GM12878 (cell line): ENCODE measurements around the gene ELAVL3. TPM values are rescaled to one million over a fixed set of nuclear protein-coding genes. Genes with fewer than 3 reads are reported as not detected.

Experiments
- ATAC-seq: fragments of 200-7000 bp; cut with Tn5 transposase; 3 replicates; pipeline ENCODE4 v1.9.1; 2020; ENCODE audit warnings: mild to moderate bottlenecking, moderate library complexity
- BruUV-seq: library from RNA; stranded (reverse); fragments of 400-500 nt; replicated peaks from 2 replicates; lab custom pipeline; 2021; lab: Mats Ljungman, UMichigan
- CTCF ChIA-PET: fragments of 300-600 bp; sonication (Branson Sonifier 250); formaldehyde crosslinking; extraction: SDS; loops from one replicate; lab custom pipeline; 2021; ENCODE audit warnings: inconsistent platforms; lab: Yijun Ruan, JAX
- POLR2A ChIA-PET: fragments of 350-600 bp; formaldehyde crosslinking; extraction: SDS; loops from one replicate; lab custom pipeline; 2021; ENCODE audit warnings: inconsistent platforms; lab: Charles Lee
- RAD21 ChIA-PET: fragments of 300-600 bp; sonication (Branson Sonifier 250); formaldehyde crosslinking; loops from one replicate; lab custom pipeline; 2023; ENCODE audit warnings: antibody characterized with exemption; ENCODE audit not compliant: unreplicated experiment; lab: Charles Lee
- SMC1A ChIA-PET: fragments of 300-600 bp; sonication (Branson Sonifier 250); formaldehyde crosslinking; loops from one replicate; lab custom pipeline; 2023; ENCODE audit not compliant: unreplicated experiment, uncharacterized antibody; lab: Charles Lee
- DNase-seq: peaks from one replicate; pipeline ENCODE4 v3.0.0-alpha.2; 2011; ENCODE audit warnings: low read depth, low spot score
- FAIRE-seq: peaks from 3 replicates; lab custom pipeline; 2011; peaks lifted over from hg19 to GRCh38; lab: Jason Lieb, UNC
- H2AFZ ChIP-seq: 2 replicates; pipeline ENCODE4 v1.6.0; 2011; ENCODE audit warnings: low read depth, low read length, control low read depth; ENCODE audit not compliant: control insufficient read depth
- H3K27ac ChIP-seq: 2 replicates; pipeline ENCODE4 v1.5.1; 2011; ENCODE audit warnings: control low read depth; ENCODE audit not compliant: control insufficient read depth, insufficient read depth
- H3K27me3 ChIP-seq, 2 experiments: replicated peaks in 1 of 2; 2 replicates each; pipeline versions ENCODE4 v1.6.0 to v1.6.1; 2011; ENCODE audit warnings: low read length in 1 of 2; ENCODE audit not compliant: control insufficient read depth in 2 of 2, insufficient read depth in 2 of 2
- H3K36me3 ChIP-seq, 2 experiments: 2 replicates each; pipeline ENCODE4 v1.5.1; 2011; ENCODE audit warnings: low read length in 1 of 2; ENCODE audit not compliant: control insufficient read depth in 2 of 2, insufficient read depth in 2 of 2
- H3K4me1 ChIP-seq: 2 replicates; pipeline ENCODE4 v1.6.1; 2011; ENCODE audit warnings: mild to moderate bottlenecking, low read length, moderate library complexity, mixed read lengths; ENCODE audit not compliant: control insufficient read depth, insufficient read depth
- H3K4me2 ChIP-seq: 2 replicates; pipeline ENCODE4 v1.6.0; 2011; ENCODE audit warnings: control low read depth; ENCODE audit not compliant: control insufficient read depth, insufficient read depth
- H3K4me3 ChIP-seq: fragments of 200-600 bp; sonication (generic); 2 replicates; pipeline ENCODE4 v1.5.1; 2016
- H3K79me2 ChIP-seq: 2 replicates; pipeline ENCODE4 v1.6.0; 2011; ENCODE audit warnings: low read length; ENCODE audit not compliant: control insufficient read depth, insufficient read depth
- H3K9ac ChIP-seq: 2 replicates; pipeline ENCODE4 v1.8.0; 2011; ENCODE audit warnings: low read length, control low read depth, mixed read lengths; ENCODE audit not compliant: control insufficient read depth, insufficient read depth
- H3K9me3 ChIP-seq: replicated peaks from 3 replicates; pipeline ENCODE4 v1.5.1; 2011; ENCODE audit warnings: mild to moderate bottlenecking, low read length; ENCODE audit not compliant: control insufficient read depth, insufficient read depth
- H4K20me1 ChIP-seq: 2 replicates; pipeline ENCODE4 v1.6.0; 2011; ENCODE audit not compliant: control insufficient read depth, insufficient read depth
- ASH2L ChIP-seq: fragments of 300-600, 200-600 bp; sonication (generic); IDR thresholded peaks from 2 replicates; pipeline ENCODE4 v1.6.1; 2017; ENCODE audit warnings: low read depth, mild to moderate bottlenecking, borderline replicate concordance
- CBX5 ChIP-seq: sonication (generic); IDR thresholded peaks from 2 replicates; pipeline ENCODE4 v1.6.1; 2016; ENCODE audit warnings: low read depth, moderate library complexity, mild to moderate bottlenecking, inconsistent platforms
- CHD2 ChIP-seq: IDR thresholded peaks from 2 replicates; pipeline ENCODE4 v1.6.1; 2011; ENCODE audit warnings: low read depth, low read length, improper control_type of control experiment, borderline replicate concordance
- EED ChIP-seq: sonication (generic); IDR thresholded peaks from 2 replicates; pipeline ENCODE4 v1.6.1; 2016; ENCODE audit warnings: antibody characterized with exemption, low read depth
- EP300 ChIP-seq, 2 experiments: fragments of 150-350 bp in 1 of 2; IDR thresholded peaks; 2 replicates each; pipeline ENCODE4 v1.6.1; 2011 to 2012; ENCODE audit warnings: low read depth in 2 of 2, low read length in 2 of 2, borderline replicate concordance in 1 of 2, improper control_type of control experiment in 1 of 2, inconsistent platforms in 1 of 2; ENCODE audit not compliant: control insufficient read depth in 1 of 2
- EZH2 ChIP-seq: IDR thresholded peaks from 2 replicates; pipeline ENCODE4 v1.6.1; 2012; ENCODE audit warnings: low read depth, mild to moderate bottlenecking, control low read depth, inconsistent platforms, low read length, borderline replicate concordance; ENCODE audit not compliant: control insufficient read depth
- HCFC1 ChIP-seq: fragments of 150-350 bp; IDR thresholded peaks from 2 replicates; pipeline ENCODE4 v1.6.1; 2014; ENCODE audit warnings: low read length
- JUND ChIP-seq: IDR thresholded peaks from 2 replicates; pipeline ENCODE4 v1.6.1; 2012; ENCODE audit warnings: low read depth, mild to moderate bottlenecking, low read length, improper control_type of control experiment, moderate library complexity
- KDM1A ChIP-seq: fragments of 200-600 bp; sonication (generic); IDR thresholded peaks from 2 replicates; pipeline ENCODE4 v1.6.1; 2016; ENCODE audit warnings: borderline replicate concordance
- NBN ChIP-seq: fragments of 450-650 bp; IDR thresholded peaks from 2 replicates; pipeline ENCODE4 v1.6.1; 2016
- NFYB ChIP-seq: IDR thresholded peaks from 2 replicates; pipeline ENCODE4 v1.6.1; 2011; ENCODE audit warnings: low read depth, mild to moderate bottlenecking, low read length, improper control_type of control experiment, moderate library complexity; ENCODE audit not compliant: insufficient read depth
- NR2C2 ChIP-seq: IDR thresholded peaks from 2 replicates; pipeline ENCODE4 v1.6.1; 2011; ENCODE audit warnings: borderline replicate concordance, low read depth; ENCODE audit not compliant: control insufficient read depth, insufficient read length
- RCOR1 ChIP-seq: conservative IDR thresholded peaks from 2 replicates; pipeline ENCODE4 v1.6.1; 2012; ENCODE audit warnings: low read depth, low read length, improper control_type of control experiment
- RFX5 ChIP-seq: IDR thresholded peaks from 2 replicates; pipeline ENCODE4 v1.6.1; 2011; ENCODE audit warnings: low read depth, low read length, improper control_type of control experiment
- TAF1 ChIP-seq: IDR thresholded peaks from 2 replicates; pipeline ENCODE4 v1.6.1; 2011; ENCODE audit warnings: mild to moderate bottlenecking, low read depth, low read length, borderline replicate concordance
- YY1 ChIP-seq: IDR thresholded peaks from 2 replicates; pipeline ENCODE4 v1.6.1; 2011; ENCODE audit warnings: low read depth, mild to moderate bottlenecking, low read length
- WGBS: methylation state at CpG from one replicate; pipeline ENCODE4 v1.1.6; 2016; ENCODE audit warnings: low lambda C conversion rate; ENCODE audit not compliant: insufficient replicate concordance, insufficient coverage; ENCODE audit errors: missing lambda C conversion rate; 5-methylcytosine and 5-hydroxymethylcytosine counted together
- in situ Hi-C: fragments of 300-500 bp; cut with MboI; formaldehyde crosslinking; loops from 9 replicates; pipeline ENCODE4 v1.14.3; 2018; ENCODE audit warnings: mixed read lengths
- intact Hi-C: fragments of 100-400 bp; cut with micrococcal nuclease; formaldehyde crosslinking; loops from one replicate; pipeline ENCODE4 v1.14.2; 2022; ENCODE audit not compliant: unreplicated experiment
- polyA plus RNA-seq, 11 experiments: library from polyadenylated mRNA; depleted of rRNA in 4 of 11; unstranded in 6 of 11; stranded (reverse) in 5 of 11; fragments of >200 nt; fragmentation: Nextera tagmentation in 4 of 11; fragmentation: Illumina TruSeq in 1 of 11; extraction: Ambion mirVana in 4 of 11; extraction: Trizol in 1 of 11; gene quantifications; 1 replicate in 1 of 11; 2 replicates in 10 of 11; pipeline versions ENCODE4 v1.2.1 to v1.2.3, GENCODE V29; 2011 to 2016; ENCODE audit warnings: inconsistent platforms in 2 of 11, missing spikeins in 2 of 11, low read depth in 1 of 11
- total RNA-seq, 4 experiments: library from RNA; depleted of rRNA in 3 of 4; stranded (reverse); fragments of >200 nt in 3 of 4; fragmentation: Illumina TruSeq in 1 of 4; extraction: Trizol in 1 of 4; gene quantifications; 2 replicates each; pipeline versions ENCODE4 v1.2.1 to v1.2.3, GENCODE V29; 2013 to 2021
- TF ChIP-seq, protein P1 (sequence below): fragments of 450-650 bp; IDR thresholded peaks from 2 replicates; pipeline ENCODE4 v1.6.1; 2016; ENCODE audit warnings: mild to moderate bottlenecking
- TF ChIP-seq, protein P2 (sequence below): IDR thresholded peaks from 2 replicates; pipeline ENCODE4 v1.6.1; 2012; ENCODE audit warnings: low read depth, low read length, improper control_type of control experiment
- TF ChIP-seq, protein P3 (sequence below): fragments of 450-650 bp; IDR thresholded peaks from 2 replicates; pipeline ENCODE4 v1.6.1; 2018; ENCODE audit warnings: borderline replicate concordance, mild to moderate bottlenecking; ENCODE audit not compliant: partially characterized antibody

ELAVL3 gene
- total and polyA plus RNA-seq, 10 of the 15 experiments (the other 5 are each of a cell fraction or from before 2014, with no cell fraction given) = under 0.01 to 0.05 (median 0.01) TPM; not detected in 7

- Histone ChIP-seq H3K4me1 (no peaks in the 10 kb centered on the region), H2AFZ (no peak overlapping the region), H3K4me3 (no peak overlapping the region), H3K27me3 (no peaks in the 10 kb centered on the region), H3K79me2 (no peaks in the 10 kb centered on the region), H3K36me3 (peaks cover 0 to 5% of the 10 kb centered on the region in 2 experiments; a peak in 2 of 4 replicates), H3K9ac (no peak overlapping the region), H3K4me2 (no peak overlapping the region), H3K27ac (no peak overlapping the region), H4K20me1 (no peaks in the 10 kb centered on the region)
- FAIRE-seq (no peak), DNase-seq (no peak), ATAC-seq (no peak)
- 77% methylated on average over 7 of the region's 7 CpGs for WGBS
- POLR2A ChIA-PET = no interaction called here
- in situ Hi-C loops (no loop called here), intact Hi-C loops (no loop called here)
- SMC1A ChIA-PET = no interaction called here
- no TSS peak for BruUV-seq
- CTCF ChIA-PET = no interaction called here
- TF ChIP-seq NFYB (no peak), KDM1A (no peak), TAF1 (no peak), HCFC1 (no peak), CHD2 (no peak), RFX5 (no peak), EP300 (IDR thresholded peaks at IDR 0.05; ENCODE audit: borderline replicate concordance in 1 of 2, control insufficient read depth in 1 of 2, low read depth in 2 of 2, low read length in 2 of 2) (no peak), YY1 (no peak), RCOR1 (no peak), ASH2L (no peak), NBN (no peak), EED (no peak), EZH2 (no peak), NR2C2 (no peak), JUND (no peak), CBX5 (no peak)
- TF ChIP-seq, protein P1, sequence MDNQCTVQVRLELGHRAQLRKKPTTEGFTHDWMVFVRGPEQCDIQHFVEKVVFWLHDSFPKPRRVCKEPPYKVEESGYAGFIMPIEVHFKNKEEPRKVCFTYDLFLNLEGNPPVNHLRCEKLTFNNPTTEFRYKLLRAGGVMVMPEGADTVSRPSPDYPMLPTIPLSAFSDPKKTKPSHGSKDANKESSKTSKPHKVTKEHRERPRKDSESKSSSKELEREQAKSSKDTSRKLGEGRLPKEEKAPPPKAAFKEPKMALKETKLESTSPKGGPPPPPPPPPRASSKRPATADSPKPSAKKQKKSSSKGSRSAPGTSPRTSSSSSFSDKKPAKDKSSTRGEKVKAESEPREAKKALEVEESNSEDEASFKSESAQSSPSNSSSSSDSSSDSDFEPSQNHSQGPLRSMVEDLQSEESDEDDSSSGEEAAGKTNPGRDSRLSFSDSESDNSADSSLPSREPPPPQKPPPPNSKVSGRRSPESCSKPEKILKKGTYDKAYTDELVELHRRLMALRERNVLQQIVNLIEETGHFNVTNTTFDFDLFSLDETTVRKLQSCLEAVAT = no peak
- TF ChIP-seq, protein P2, sequence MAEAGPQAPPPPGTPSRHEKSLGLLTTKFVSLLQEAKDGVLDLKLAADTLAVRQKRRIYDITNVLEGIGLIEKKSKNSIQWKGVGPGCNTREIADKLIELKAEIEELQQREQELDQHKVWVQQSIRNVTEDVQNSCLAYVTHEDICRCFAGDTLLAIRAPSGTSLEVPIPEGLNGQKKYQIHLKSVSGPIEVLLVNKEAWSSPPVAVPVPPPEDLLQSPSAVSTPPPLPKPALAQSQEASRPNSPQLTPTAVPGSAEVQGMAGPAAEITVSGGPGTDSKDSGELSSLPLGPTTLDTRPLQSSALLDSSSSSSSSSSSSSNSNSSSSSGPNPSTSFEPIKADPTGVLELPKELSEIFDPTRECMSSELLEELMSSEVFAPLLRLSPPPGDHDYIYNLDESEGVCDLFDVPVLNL = no peak
- TF ChIP-seq, protein P3, sequence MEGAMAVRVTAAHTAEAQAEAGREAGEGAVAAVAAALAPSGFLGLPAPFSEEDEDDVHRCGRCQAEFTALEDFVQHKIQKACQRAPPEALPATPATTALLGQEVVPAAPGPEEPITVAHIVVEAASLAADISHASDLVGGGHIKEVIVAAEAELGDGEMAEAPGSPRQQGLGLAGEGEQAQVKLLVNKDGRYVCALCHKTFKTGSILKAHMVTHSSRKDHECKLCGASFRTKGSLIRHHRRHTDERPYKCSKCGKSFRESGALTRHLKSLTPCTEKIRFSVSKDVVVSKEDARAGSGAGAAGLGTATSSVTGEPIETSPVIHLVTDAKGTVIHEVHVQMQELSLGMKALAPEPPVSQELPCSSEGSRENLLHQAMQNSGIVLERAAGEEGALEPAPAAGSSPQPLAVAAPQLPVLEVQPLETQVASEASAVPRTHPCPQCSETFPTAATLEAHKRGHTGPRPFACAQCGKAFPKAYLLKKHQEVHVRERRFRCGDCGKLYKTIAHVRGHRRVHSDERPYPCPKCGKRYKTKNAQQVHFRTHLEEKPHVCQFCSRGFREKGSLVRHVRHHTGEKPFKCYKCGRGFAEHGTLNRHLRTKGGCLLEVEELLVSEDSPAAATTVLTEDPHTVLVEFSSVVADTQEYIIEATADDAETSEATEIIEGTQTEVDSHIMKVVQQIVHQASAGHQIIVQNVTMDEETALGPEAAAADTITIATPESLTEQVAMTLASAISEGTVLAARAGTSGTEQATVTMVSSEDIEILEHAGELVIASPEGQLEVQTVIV = no peak
- TF ChIP-seq, all 136 proteins: peak for 0
- RAD21 ChIA-PET = no interaction called here
- no peaks in the 10 kb centered on the region for H3K9me3 ChIP-seq
These were observed 8.5 kb upstream of the ELAVL3 start for GRCh38 chr19:11489378-11489777.
